GM19099 (cell line): Measurements from ENCODE around the gene TMEM14B.
A peak's percentile ranks its signal among the peaks of the same experiment; 100 is the strongest.

ENCODE experiments used
- POLR2A ChIP-seq: IDR thresholded peaks from 3 replicates; pipeline ENCODE4 v1.6.1; 2011; ENCODE audit warnings: low read depth; ENCODE audit not compliant: insufficient read length; ENCODE audit errors: extremely low read depth

TMEM14B gene

DNA sequence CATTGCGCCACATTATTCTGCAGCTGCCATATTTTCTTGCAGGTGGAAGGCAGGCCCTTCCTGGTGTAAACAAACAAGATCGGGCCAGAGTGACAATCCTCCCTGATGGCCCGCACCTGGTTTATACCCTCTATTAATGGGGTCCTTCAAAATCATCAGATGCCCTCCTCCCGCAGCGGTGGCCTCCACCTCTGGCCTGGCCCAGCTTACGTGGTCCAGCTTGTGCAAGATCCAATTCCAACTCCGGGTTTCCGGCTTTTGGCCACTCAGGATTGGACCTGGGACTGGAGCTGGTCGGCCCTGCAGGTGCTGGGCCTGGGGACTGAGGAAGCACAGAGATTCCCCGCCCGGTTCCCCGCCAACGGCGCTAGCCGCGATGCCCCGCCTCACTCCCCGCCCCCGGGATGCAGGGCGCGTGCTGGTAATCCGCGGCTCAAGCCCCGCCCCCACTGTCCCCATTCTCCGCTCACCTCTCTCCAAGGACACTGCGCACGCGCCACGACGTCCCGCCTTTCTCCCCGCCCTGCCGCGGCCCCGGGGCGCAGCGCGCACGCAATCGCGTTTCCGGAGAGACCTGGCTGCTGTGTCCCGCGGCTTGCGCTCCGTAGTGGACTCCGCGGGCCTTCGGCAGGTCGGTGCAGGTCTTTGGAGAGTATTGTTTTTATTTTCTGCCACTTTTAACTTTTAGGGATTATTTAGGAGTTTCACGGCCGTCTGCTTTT is at the start of gene TMEM14B:
TMEM14B (plus strand) TSS at position 555 of the 722 bp plus-strand sequence. CDS start 1,441 bp downstream, outside the sequence.
- TF ChIP-seq POLR2A, result peak; percentile 96

DNA sequence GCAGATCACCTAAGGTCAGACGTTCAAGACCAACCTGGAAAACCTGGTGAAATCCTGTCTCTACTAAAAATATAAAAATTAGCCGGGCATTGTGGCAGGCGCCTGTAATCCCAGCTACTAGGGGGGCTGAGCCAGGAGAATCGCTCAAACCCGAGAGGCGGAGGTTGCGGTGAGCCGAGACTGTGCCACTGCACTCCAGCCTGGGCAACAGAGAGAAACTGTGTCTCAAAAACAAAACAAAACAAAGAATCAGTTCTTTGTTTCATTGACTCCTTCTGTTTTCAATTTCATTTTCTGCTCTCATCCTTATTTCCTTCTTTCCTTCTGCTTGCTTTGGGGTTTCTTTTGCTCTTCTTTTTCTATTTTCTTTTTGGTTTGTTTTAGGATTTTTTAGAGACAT is 33.6 kb upstream of the TMEM14B start:
- no peak for TF ChIP-seq POLR2A

DNA sequence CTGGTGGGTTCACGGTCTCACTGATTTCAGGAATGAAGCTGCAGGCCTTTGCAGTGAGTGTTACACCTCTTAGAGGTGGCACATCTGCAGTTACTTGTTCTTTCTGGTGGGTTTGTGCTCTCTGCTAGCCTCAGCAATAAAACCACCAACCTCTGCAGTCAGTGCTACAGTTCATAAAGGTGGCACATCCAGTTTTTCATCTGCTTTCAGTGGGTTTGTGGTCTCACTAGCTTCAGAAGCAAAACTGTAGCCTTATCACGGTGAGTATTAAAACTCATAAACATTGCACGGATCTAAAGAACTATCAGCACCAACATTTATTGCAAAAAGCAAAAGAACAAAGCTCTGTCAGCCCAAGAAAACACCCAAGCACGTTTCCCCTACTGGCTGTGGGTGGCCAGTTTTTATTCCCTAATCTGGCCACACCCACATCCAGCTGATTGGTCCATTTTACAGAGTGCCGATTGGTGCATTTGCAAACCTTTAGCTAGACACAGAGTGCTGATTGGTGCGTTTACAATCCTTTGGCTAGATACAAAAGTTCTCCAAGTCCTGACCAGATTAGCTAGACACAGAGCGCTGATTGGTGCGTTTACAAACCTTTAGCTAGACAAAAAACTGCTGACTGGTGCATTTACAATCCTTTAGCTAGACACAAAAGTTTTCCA is 28.2 kb upstream of the TMEM14B start:
- TF ChIP-seq POLR2A, result peak; percentile 32

DNA sequence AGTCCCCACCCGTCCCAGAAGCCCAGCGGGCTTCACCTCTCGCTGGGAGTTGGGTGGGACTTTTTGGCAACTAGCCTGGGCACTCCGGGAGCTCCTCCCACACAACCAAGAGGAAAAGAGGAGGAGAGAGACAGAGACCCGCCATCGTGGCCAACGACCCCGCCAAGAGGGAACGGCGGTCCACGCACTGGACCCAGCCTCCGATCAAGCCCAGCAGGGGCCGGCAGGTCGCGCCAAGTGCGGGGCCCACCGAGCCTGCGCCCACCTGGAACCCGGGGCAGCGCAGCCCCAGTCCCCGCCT is 27.7 kb upstream of the TMEM14B start:
- TF ChIP-seq POLR2A, result no peak

DNA sequence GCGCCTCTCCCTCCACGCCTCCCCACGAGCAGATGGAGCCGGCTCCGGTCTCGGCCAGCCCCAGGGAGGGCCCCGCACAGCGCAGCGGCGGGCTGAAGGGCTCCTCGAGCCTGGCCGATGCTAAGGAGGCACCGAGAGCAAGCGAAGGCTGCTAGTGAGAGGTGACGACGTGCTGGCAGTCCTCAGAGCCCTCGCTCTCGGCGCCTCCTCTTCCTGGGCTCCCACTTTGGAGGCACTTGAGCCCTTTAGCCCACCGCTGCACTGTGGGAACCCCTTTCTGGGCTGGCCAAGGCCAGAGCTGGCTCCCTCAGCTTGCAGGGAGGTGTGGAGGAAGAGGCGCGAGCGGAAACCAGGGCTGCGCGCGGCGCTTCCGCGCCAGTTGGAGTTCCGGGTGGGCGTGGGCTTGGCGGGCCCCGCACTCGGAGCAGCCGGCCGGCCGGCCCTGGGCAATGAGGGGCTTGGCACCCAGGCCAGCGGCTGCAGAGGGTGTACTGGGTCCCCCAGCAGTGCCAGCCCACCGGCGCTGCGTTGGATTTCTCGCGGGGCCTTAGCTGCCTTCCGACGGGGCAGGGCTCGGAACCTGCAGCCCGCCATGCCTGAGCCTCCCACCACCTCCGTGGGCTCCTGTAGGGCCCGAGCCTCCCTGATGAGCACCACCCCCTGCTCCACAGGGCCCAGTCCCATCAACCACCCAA is 27.2 kb upstream of the TMEM14B start:
- peak; percentile 79 for TF ChIP-seq POLR2A

DNA sequence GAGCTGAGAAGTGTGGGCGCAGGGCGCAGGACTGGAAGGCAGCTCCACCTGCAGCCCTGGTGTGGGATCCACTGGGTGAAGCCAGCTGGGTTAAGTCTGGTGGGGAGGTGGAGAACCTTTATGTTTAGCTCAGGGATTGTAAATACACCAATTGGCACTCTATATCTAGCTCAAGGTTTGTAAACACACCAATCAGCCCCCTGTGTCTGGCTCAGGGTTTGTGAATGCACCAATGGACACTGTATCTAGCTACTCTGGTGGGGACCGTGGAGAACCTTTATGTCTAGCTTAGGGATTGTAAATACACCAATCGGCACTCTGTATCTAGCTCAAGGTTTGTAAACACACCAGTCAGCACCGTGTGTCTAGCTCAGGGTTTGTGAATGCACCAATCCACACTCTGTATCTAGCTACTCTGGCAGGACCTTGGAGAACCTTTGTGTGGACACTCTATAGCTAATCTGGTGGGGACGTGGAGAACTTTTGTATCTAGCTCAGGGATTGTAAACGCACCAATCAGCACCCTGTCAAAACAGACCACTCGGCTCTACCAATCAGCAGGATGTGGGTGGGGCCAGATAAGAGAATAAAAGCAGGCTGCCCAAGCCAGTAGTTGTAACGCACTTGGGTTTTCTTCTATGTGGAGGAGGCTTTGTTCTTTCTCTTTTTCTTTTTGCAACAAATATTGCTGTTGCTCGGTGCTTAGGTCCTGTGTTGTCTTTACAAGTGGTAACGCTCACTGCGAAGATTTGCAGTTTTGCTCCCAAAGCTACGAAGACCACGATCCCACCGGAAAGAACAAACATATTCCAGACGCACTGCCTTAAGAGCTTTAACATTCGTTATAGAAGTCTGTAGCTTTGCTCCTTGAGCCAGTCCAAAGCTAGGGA is 26.4 kb upstream of the TMEM14B start:
- TF ChIP-seq POLR2A, result peak; percentile 58

DNA sequence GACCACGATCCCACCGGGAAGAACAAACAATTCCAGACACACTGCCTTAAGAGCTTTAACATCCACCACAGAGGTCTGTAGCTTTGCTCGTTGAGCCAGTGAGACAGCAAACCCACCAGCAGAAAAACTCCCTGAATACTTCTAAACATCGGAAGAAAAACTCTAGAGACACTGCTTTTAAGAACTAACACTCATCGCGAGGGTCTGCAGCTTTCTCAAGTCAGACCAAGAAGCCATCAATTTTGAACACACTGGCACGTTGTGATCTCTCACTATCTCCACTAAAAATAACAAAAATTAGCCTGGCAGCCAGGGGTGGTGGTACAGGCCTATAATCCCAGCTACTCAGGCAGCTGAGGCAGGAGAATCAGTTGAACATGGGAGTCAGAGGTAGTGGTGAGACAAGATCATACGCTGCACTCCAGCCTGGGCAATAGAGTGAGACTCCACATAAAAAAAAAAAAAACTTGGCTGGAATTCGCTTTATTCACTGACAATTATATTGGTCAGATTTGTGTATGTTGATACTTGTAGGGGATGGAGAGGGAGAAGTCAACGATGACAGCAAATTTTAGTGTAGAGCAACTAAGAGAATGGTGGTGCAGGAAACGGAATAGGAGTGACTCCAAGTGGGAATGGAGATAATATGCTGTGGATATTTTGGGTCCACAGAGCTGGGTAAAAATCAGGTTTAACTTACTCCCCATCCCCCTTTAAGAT is 25.6 kb upstream of the TMEM14B start:
- TF ChIP-seq POLR2A, result no peak

DNA sequence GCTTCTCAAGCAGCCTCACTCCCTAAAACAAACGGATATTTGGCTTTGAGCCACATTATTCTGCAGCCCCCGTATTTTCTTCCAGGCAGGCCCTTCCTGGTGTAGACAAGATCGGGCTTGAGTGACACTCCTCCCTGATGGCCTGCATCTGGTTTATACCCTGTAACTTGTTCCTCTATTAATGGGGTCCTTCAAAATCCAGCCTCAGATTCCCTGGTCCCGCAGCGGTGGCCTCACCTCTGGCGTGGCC is 25.1 kb upstream of the TMEM14B start:
- no peak for TF ChIP-seq POLR2A

DNA sequence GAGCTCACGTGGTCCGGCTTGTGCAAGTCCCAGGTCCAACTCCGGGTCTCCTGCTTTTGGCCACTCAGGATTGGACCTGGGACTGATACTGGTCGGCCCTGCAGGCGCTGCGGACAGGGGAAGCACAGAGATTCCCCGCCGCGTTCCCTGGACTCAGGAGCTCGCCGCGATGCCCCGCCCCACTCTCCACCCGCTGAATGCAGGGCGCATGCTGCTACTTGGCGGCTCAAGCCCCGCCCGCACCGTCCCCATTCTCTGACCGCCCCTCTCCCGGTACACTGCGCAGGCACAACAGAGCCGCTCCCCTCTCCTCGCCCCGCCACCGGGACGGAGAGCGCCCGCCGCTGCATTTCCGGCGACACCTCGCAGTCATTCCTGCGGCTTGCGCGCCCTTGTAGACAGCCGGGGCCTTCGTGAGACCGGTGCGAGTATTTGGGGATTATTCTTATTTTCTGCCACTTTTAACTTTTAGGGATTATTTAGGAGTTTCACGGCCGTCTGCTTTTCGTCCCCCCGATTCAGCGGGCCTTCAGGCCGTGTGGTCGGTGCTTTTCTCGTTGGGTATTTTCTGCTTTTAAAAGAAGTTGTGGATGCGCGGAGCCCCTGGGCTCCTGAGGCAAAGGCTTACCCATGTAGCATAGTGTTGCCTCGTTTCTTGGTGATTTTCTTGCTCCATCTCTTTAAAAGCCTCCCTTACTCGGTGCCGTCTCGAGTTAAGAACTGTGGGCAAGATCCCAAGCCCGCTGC is 24.6 kb upstream of the TMEM14B start, which contains the start of gene TMEM14C:
TMEM14C (plus strand) TSS at position 251 of the 747 bp plus-strand sequence. CDS start 1,544 bp downstream, outside the sequence.
- TF ChIP-seq POLR2A, result peak; percentile 81

DNA sequence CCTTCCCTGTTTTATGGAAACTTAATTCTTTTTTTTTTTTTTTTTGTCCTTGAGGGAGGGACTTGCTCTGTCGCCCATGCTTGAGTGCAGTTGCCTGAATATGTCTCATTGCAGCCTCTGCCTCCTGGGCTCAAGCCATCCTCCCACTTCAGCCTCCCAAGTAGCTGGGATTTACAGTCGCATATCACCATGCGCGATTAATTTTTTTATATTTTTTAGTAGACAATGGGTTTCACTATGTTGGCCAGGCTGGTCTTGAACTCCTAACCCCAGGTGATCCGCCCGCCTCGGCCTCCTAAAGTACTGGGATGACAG is 24.1 kb upstream of the TMEM14B start:
- no peak for TF ChIP-seq POLR2A

DNA sequence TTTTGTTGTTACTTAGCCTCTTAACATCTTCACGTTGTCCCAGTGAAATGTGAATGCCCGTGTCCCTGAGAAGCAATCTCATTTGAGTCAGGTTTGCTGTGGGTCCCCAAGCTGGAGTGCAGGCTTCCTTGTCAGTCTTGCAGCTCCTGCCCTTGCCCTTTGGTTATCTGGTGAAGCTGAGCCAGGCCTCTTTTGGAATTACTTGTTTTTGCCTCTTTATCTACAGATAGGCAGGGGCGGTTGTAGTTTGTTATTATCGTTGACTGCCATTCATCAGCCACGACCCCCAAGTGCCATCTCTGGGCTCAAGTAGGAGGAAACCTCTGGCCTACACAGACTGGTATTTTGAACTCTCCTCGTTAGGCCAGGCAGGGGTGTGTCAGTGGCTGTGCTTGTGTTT is 22.6 kb upstream of the TMEM14B start:
- no peak for TF ChIP-seq POLR2A

DNA sequence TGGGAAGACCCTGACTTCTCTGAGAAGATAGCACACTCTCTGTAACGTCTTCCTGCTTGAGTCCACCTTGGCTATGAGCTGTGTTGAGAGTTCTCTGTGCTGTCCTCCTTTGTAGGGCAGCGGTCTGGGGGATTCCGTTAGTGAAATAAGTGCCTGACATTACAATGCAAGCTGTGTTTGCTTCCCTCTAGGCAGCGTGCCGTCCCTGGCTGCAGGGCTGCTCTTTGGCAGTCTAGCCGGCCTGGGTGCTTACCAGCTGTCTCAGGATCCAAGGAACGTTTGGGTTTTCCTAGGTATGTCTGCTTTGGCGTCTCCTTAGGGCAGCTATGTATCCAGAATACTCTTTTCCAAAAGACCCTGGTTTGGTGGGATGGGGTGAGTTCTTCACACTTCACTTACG is 21.9 kb upstream of the TMEM14B start:
- no peak for TF ChIP-seq POLR2A

DNA sequence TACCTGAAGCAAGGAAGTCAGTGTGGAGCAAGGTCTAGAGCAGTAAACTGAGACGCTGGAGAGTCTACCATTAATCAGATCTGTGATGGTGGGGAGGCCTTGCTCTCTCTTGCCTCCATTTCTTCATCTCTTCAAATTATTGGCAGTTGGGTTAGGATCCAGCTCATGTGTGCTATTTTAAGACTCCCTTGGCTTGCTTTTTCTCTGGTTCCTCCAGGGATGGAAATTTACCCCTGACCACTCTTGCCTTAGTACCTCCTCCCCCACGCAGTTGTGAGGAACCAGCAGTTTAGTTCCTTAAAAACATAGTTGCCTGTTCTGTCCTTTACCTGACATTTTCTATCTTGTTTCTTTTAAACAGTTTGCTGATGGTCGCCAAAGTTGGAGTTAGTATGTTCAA is 17.4 kb upstream of the TMEM14B start:
- TF ChIP-seq POLR2A, result no peak

DNA sequence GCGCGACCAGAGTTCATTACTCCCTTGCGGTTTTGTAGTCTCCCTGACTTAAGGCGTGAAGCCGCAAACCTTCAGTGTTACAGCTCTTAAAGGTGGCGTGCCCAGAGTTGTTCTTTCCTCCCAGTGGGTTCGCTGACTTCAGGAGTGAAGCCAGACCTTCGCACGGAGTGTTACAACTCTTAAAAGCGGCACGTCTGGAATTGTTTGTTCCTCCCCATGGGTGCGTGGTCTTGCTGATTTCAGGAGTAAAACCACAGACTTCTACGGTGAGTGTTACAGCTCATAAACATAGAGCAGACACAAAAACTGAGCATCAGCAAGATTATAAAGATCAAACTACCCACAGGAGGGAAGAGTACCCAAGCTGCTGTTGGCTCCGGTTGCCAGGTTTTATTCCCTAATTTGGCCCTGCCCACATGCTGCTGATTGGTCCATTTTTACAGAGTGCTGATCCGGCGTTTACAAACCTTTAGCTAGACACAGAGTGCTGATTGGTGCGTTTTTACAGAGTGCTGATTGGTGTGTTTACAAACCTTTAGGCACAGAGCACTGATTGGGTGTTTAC is 14.4 kb upstream of the TMEM14B start:
- TF ChIP-seq POLR2A, result no peak
